K562 (cell line): ENCODE results near the gene NUDT14. TPM values are rescaled to one million over a fixed set of nuclear protein-coding genes. Genes with fewer than 3 reads are reported as not detected.
A peak's percentile ranks its signal among the peaks of the same experiment; 100 is the strongest.

Experiments used
- ATAC-seq: fragments of 200-7000 bp; cut with Tn5 transposase; 3 replicates; pipeline ENCODE4 v1.9.1; 2020; ENCODE audit warnings: moderate library complexity
- BruUV-seq: library from RNA; stranded (reverse); fragments of 400-500 nt; replicated peaks from 2 replicates; lab custom pipeline; 2021; lab: Mats Ljungman, UMichigan
- CTCF ChIA-PET: fragments of 300-600 bp; formaldehyde crosslinking; extraction: SDS; loops from one replicate; lab custom pipeline; 2021; ENCODE audit warnings: low intra/inter-chr PET ratio; lab: Yijun Ruan, JAX
- POLR2A ChIA-PET: fragments of 300-600, 350-650 bp; sonication (Branson Sonifier 250); formaldehyde crosslinking; extraction: SDS; loops from one replicate; lab custom pipeline; 2021; ENCODE audit warnings: antibody characterized with exemption, inconsistent platforms; lab: Yijun Ruan, JAX
- DNase-seq, 4 experiments: peaks; one replicate each; pipeline versions ENCODE4 v3.0.0 to v3.0.0-alpha.2; 2011 to 2018; ENCODE audit warnings: low spot score in 3 of 4, mixed read lengths in 3 of 4; ENCODE audit errors: extremely low read depth in 1 of 4
- FAIRE-seq: peaks from 2 replicates; lab custom pipeline; 2011; peaks lifted over from hg19 to GRCh38; lab: Jason Lieb, UNC
- H2AFZ ChIP-seq: 2 replicates; pipeline ENCODE4 v1.6.0; 2011; ENCODE audit warnings: low read depth, low read length, control low read depth, inconsistent platforms
- H3K27ac ChIP-seq: fragments of 200-600 bp; 3 replicates; pipeline ENCODE4 v1.8.0; 2011; ENCODE audit warnings: low read depth, mild to moderate bottlenecking, control low read depth, inconsistent platforms, low read length, moderate library complexity, mixed read lengths; ENCODE audit errors: extremely low read depth
- H3K27me3 ChIP-seq, 2 experiments: fragments of 300-600 bp in 1 of 2; 2 replicates in 1 of 2; 3 replicates in 1 of 2; pipeline versions ENCODE4 v1.6.0 to v1.8.0; 2011; ENCODE audit warnings: inconsistent platforms in 2 of 2, low read length in 2 of 2, mild to moderate bottlenecking in 1 of 2, mixed read lengths in 1 of 2, moderate library complexity in 1 of 2; ENCODE audit not compliant: control insufficient read depth in 2 of 2, insufficient read depth in 2 of 2
- H3K36me3 ChIP-seq: fragments of 300-600 bp; 3 replicates; pipeline ENCODE4 v1.8.0; 2011; ENCODE audit warnings: mild to moderate bottlenecking, low read length, inconsistent platforms; ENCODE audit not compliant: control insufficient read depth, insufficient read depth
- H3K4me1 ChIP-seq, 2 experiments: fragments of 200-600 bp in 1 of 2; replicated peaks in 1 of 2; 2 replicates in 1 of 2; 3 replicates in 1 of 2; pipeline versions ENCODE4 v1.5.1 to v1.8.0; 2011; ENCODE audit warnings: inconsistent platforms in 2 of 2, low read length in 2 of 2, mild to moderate bottlenecking in 1 of 2, mixed read lengths in 1 of 2, moderate library complexity in 1 of 2; ENCODE audit not compliant: control insufficient read depth in 2 of 2, insufficient read depth in 2 of 2
- H3K4me2 ChIP-seq: 2 replicates; pipeline ENCODE4 v1.6.1; 2011; ENCODE audit warnings: low read length, control low read depth, inconsistent platforms, mixed read lengths; ENCODE audit not compliant: insufficient read depth
- H3K4me3 ChIP-seq: fragments of 200-600 bp; sonication (generic), shearing (Covaris generic); 2 replicates; pipeline ENCODE4 v1.5.1; 2016; ENCODE audit warnings: control low read depth, inconsistent platforms
- H3K79me2 ChIP-seq: fragments of 200-600 bp; 3 replicates; pipeline ENCODE4 v1.8.0; 2011; ENCODE audit warnings: low read length, inconsistent platforms; ENCODE audit not compliant: control insufficient read depth, insufficient read depth
- H3K9ac ChIP-seq, 2 experiments: 2 replicates each; pipeline versions ENCODE4 v1.6.0 to v1.6.1; 2011; ENCODE audit warnings: low read depth in 2 of 2, low read length in 2 of 2, control low read depth in 1 of 2, inconsistent platforms in 1 of 2, mild to moderate bottlenecking in 1 of 2, mixed read lengths in 1 of 2; ENCODE audit not compliant: insufficient read depth in 1 of 2
- H3K9me1 ChIP-seq: one replicate; pipeline ENCODE4 v1.6.0; 2011; ENCODE audit warnings: inconsistent platforms, mild to moderate bottlenecking, low read length, moderate library complexity; ENCODE audit not compliant: control insufficient read depth, insufficient read depth
- H3K9me3 ChIP-seq: replicated peaks from 2 replicates; pipeline ENCODE4 v1.5.1; 2011; ENCODE audit warnings: low read depth, low read length, inconsistent platforms; ENCODE audit not compliant: control insufficient read depth, insufficient read depth
- H4K20me1 ChIP-seq: replicated peaks from 2 replicates; pipeline ENCODE4 v1.6.1; 2011; ENCODE audit warnings: low read length, inconsistent platforms, mixed read lengths; ENCODE audit not compliant: control insufficient read depth, insufficient read depth
- CBX8 ChIP-seq: fragments of 200-600 bp; sonication (generic); IDR thresholded peaks from 2 replicates; pipeline ENCODE4 v1.6.1; 2012; ENCODE audit warnings: borderline replicate concordance, mixed run types, low read depth, mild to moderate bottlenecking, moderate library complexity, mixed read lengths, low read length, control low read depth, inconsistent platforms; ENCODE audit not compliant: poor library complexity, severe bottlenecking; ENCODE audit errors: extremely low read depth
- FOS ChIP-seq: IDR thresholded peaks from 3 replicates; pipeline ENCODE4 v1.6.1; 2011; ENCODE audit not compliant: insufficient read length; ENCODE audit errors: extremely low read depth
- KLF1 ChIP-seq: fragments of 450-650 bp; IDR thresholded peaks from 2 replicates; pipeline ENCODE4 v1.6.1; 2016; ENCODE audit warnings: missing genetic modification characterization, missing compliant biosample characterization
- MEIS2 ChIP-seq: fragments of 450-650 bp; IDR thresholded peaks from 2 replicates; pipeline ENCODE4 v1.6.1; 2014; ENCODE audit warnings: mild to moderate bottlenecking; ENCODE audit not compliant: partially characterized antibody
- RBM14 ChIP-seq: fragments of 200-400 bp; formaldehyde crosslinking; IDR thresholded peaks from 2 replicates; pipeline ENCODE4 v1.6.1; 2018; ENCODE audit warnings: low read depth, mild to moderate bottlenecking, low read length, moderate library complexity, borderline replicate concordance; ENCODE audit not compliant: insufficient read depth
- SRSF9 ChIP-seq: fragments of 200-400 bp; formaldehyde crosslinking; IDR thresholded peaks from 2 replicates; pipeline ENCODE4 v1.6.1; 2017; ENCODE audit warnings: low read depth, low read length, borderline replicate concordance
- TCF7L2 ChIP-seq: fragments of 150-350 bp; IDR thresholded peaks from 2 replicates; pipeline ENCODE4 v1.6.1; 2016; ENCODE audit warnings: low read depth, mild to moderate bottlenecking, low read length, moderate library complexity
- ZNF146 ChIP-seq: IDR thresholded peaks from one replicate; pipeline ENCODE4 v1.6.1; 2018; ENCODE audit warnings: missing compliant biosample characterization; ENCODE audit not compliant: unreplicated experiment
- ZNF780A ChIP-seq: fragments of 250-450 bp; sonication (Bioruptor Pico); IDR thresholded peaks from 2 replicates; pipeline ENCODE4 v1.5.0; 2021; ENCODE audit warnings: mild to moderate bottlenecking
- WGBS: fragments of 100-300 bp; shearing (Covaris generic); methylation state at CpG from one replicate; pipeline ENCODE4 v1.1.6; 2016; ENCODE audit warnings: low coverage, mixed read lengths; ENCODE audit not compliant: insufficient coverage; ENCODE audit errors: missing lambda C conversion rate; 5-methylcytosine and 5-hydroxymethylcytosine counted together
- in situ Hi-C: fragments of 300-500 bp; cut with MboI; formaldehyde crosslinking; loops from 4 replicates; pipeline ENCODE4 v1.15.0; 2018; ENCODE audit warnings: inconsistent platforms, mixed read lengths
- intact Hi-C: fragments of 100-400 bp; cut with micrococcal nuclease; formaldehyde crosslinking; loops from 2 replicates; pipeline ENCODE4 v1.14.2; 2022
- polyA plus RNA-seq, 8 experiments: library from polyadenylated mRNA; depleted of rRNA in 4 of 8; stranded (reverse) in 5 of 8; unstranded in 3 of 8; fragments of >200 nt; fragmentation: Nextera tagmentation in 2 of 8; fragmentation: Illumina TruSeq in 1 of 8; extraction: Ambion mirVana in 2 of 8; extraction: Trizol in 1 of 8; gene quantifications; 2 replicates each; pipeline versions ENCODE4 v1.2.1 to v1.2.3, GENCODE V29; 2011 to 2014; ENCODE audit warnings: inconsistent platforms in 1 of 8, missing spikeins in 1 of 8
- total RNA-seq, 7 experiments: library from RNA; depleted of rRNA in 6 of 7; stranded (reverse); fragments of >200 nt in 6 of 7; fragmentation: Illumina TruSeq in 2 of 7; extraction: Trizol in 2 of 7; gene quantifications; 2 replicates each; pipeline versions ENCODE4 v1.2.1 to v1.2.3, GENCODE V29; 2011 to 2021; ENCODE audit warnings: low replicate concordance in 1 of 7

The NUDT14 gene
- total and polyA plus RNA-seq, 9 of the 15 experiments (the other 6 are each of a cell fraction or from before 2014, with no cell fraction given) = 0.14 to 16.3 (median 8.2) TPM

DNA sequence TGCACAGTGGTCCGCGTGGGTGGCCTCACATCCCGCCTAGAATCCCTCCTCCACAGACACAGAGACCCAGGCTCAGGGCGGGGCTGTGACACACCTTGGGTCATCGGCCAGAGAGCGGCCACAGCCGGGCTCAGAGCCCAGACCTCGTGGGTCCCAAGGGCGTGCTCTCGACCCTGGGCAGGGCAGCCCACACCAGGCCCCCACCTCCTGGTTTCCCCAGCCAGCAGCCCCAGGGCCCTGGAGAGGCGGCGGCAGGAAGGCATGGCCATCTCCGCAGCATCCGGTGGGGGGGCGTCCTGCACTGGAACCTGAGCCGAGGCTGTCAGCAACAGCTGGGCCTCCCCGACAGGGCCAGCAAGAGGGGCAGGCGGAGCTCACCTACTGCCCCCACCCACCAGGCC is 27.8 kb downstream of the NUDT14 start:
- no peaks in the 10 kb centered on the region for H3K27me3 ChIP-seq
- H3K27ac ChIP-seq = no peak overlapping the region
- intact Hi-C loops (no loop called here), in situ Hi-C loops (no loop called here)
- H3K9me3 ChIP-seq = no peaks in the 10 kb centered on the region
- WGBS = 56% methylated on average over 8 of the region's 18 CpGs
- H2AFZ ChIP-seq = no peak overlapping the region
- peaks cover 2% of the 10 kb centered on the region; the same call in 1 of the 2 replicates for H4K20me1 ChIP-seq
- CTCF ChIA-PET = no interaction called here
- no peak overlapping the region for H3K9ac ChIP-seq
- peak; percentile 45; the same call in 2 of the 3 replicates for ATAC-seq
- H3K36me3 ChIP-seq = peaks cover 11% of the 10 kb centered on the region; the same call in 1 of the 3 replicates
- no TSS peak for BruUV-seq
- H3K4me1 ChIP-seq = peaks cover 0 to 27% of the 10 kb centered on the region in 2 experiments; a peak in 2 of 5 replicates
- DNase-seq = no peak
- TF ChIP-seq MEIS2 (no peak), RBM14 (no peak), TCF7L2 (no peak), ZNF146 (CRISPR knock-in tag) (no peak), FOS (no peak), SRSF9 (no peak), CBX8 (no peak), KLF1 (tag) (no peak), ZNF780A (no peak)
- no peak overlapping the region for H3K4me2 ChIP-seq
- H3K79me2 ChIP-seq = no peaks in the 10 kb centered on the region
- H3K9me1 ChIP-seq = no peaks in the 10 kb centered on the region
- FAIRE-seq = no peak
- POLR2A ChIA-PET = interaction anchor here (0.5 to 0.8 kb wide), 2 partner anchors 14 to 18 kb away, joined by 3 to 4 read pairs; no protein-coding TSS in a partner anchor
- no peak overlapping the region for H3K4me3 ChIP-seq
